DLD1 (cell line): ENCODE results near the gene OR2G6.
"Not testable (repeated sequence)": the region's sequence is repeated elsewhere in the genome, so short reads cannot be mapped to it uniquely, and the experiment has no call there.

Experiments used
- in situ Hi-C: cut with HindIII; loops from 2 replicates; pipeline ENCODE4 v1.10.0; 2017; ENCODE audit warnings: low sequenced_read_pairs

The OR2G6 gene

GRCh38 chr1:248573856-248574255 lies 66.0 kb downstream of the OR2G6 start:
- in situ Hi-C loops: not testable (repeated sequence)

- in situ Hi-C loops: not testable (repeated sequence)
Measured at GRCh38 chr1:248574657-248575056, 66.8 kb downstream of the OR2G6 start, which contains the start of gene OR2T34. OR2T34 (minus strand) TSS chr1:248574757; CDS start chr1:248574757, 0 bp downstream.

- in situ Hi-C loops: no loop called here
Measured at GRCh38 chr1:248576260-248576980, 68.5 kb downstream of the OR2G6 start.
